Lower leg skin (tissue), 4 donors: Measurements from ENCODE around the gene MELTF. TPM values are rescaled to one million over a fixed set of nuclear protein-coding genes. Genes with fewer than 3 reads are reported as not detected.

Experiments
- DNase-seq, 2 donors: peaks; one replicate each; pipeline ENCODE4 v3.0.0-alpha.2; 2019; ENCODE audit warnings: low spot score in 2 of 2
- H3K4me3 ChIP-seq: fragments of 200-600 bp; sonication (generic); 2 replicates; pipeline ENCODE4 v1.5.1; 2017; ENCODE audit warnings: mild to moderate bottlenecking, low read depth; ENCODE audit not compliant: poor library complexity, severe bottlenecking
- POLR2A ChIP-seq, 2 donors: fragments of 450-650 bp; IDR thresholded peaks; one replicate each; pipeline ENCODE4 v1.6.1; 2016 to 2017; ENCODE audit warnings: antibody characterized with exemption in 2 of 2, mild to moderate bottlenecking in 1 of 2, moderate library complexity in 1 of 2
- WGBS, 2 donors: methylation state at CpG; one replicate each; pipeline ENCODE4 v1.1.5; 2018; 5-methylcytosine and 5-hydroxymethylcytosine counted together
- intact Hi-C: fragments of 100-400 bp; cut with DNase I; formaldehyde crosslinking; loops from one replicate; pipeline ENCODE4 v1.15.0; 2023; ENCODE audit warnings: low total_unique reads
- total RNA-seq, 4 donors: library from RNA; depleted of rRNA; stranded (reverse); fragments of >200 nt; gene quantifications; one replicate each; pipeline ENCODE4 v1.1.0, GENCODE V29; 2016
- TF ChIP-seq, protein P1 (sequence below), 3 donors: fragments of 450-650 bp; IDR thresholded peaks; one replicate each; pipeline ENCODE4 v1.5.1; 2016; ENCODE audit warnings: antibody characterized with exemption in 3 of 3, mild to moderate bottlenecking in 3 of 3, moderate library complexity in 2 of 3

The MELTF gene
- total RNA-seq, 4 donors from 2014 or later: 6.4 to 57.2 (median 35.7) TPM

DNA sequence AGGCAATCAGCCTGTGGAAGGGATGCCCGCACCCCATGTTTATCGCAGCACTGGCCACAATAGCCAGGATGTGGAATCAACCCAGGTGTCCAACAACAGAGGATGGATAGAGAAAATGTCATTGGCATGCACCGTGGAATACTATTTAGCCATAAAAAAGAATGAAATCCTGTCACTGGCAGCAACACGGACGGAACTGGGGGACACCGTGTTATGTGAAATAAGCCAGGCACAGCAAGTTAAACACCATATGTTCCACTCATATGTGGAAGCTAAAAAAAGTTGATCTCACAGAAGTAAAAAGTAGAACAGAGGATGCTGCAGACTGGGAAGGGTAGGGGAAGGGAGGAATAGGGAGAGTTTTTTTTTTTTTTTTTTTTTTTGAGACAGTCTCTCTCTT is 15.6 kb downstream of the MELTF start:
- H3K4me3 ChIP-seq: no peak overlapping the region
- no peak for DNase-seq
- intact Hi-C loops: no loop called here
- WGBS, 2 donors: 94 to 96% methylated on average over 6 of the region's 6 CpGs
- TF ChIP-seq POLR2A (IDR thresholded peaks at IDR 0.05): no peak
- TF ChIP-seq, protein P1, sequence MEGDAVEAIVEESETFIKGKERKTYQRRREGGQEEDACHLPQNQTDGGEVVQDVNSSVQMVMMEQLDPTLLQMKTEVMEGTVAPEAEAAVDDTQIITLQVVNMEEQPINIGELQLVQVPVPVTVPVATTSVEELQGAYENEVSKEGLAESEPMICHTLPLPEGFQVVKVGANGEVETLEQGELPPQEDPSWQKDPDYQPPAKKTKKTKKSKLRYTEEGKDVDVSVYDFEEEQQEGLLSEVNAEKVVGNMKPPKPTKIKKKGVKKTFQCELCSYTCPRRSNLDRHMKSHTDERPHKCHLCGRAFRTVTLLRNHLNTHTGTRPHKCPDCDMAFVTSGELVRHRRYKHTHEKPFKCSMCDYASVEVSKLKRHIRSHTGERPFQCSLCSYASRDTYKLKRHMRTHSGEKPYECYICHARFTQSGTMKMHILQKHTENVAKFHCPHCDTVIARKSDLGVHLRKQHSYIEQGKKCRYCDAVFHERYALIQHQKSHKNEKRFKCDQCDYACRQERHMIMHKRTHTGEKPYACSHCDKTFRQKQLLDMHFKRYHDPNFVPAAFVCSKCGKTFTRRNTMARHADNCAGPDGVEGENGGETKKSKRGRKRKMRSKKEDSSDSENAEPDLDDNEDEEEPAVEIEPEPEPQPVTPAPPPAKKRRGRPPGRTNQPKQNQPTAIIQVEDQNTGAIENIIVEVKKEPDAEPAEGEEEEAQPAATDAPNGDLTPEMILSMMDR (IDR thresholded peaks at IDR 0.05): no peak

GRCh38 chr3:197012540-197012883 is 17.1 kb downstream of the MELTF start:
- no peak for DNase-seq
- intact Hi-C loops: no loop called here
- no peak overlapping the region for H3K4me3 ChIP-seq
- 87 to 92% methylated on average over 7 of the region's 7 CpGs for WGBS, 2 donors
- no peak for TF ChIP-seq POLR2A (IDR thresholded peaks at IDR 0.05)

DNA sequence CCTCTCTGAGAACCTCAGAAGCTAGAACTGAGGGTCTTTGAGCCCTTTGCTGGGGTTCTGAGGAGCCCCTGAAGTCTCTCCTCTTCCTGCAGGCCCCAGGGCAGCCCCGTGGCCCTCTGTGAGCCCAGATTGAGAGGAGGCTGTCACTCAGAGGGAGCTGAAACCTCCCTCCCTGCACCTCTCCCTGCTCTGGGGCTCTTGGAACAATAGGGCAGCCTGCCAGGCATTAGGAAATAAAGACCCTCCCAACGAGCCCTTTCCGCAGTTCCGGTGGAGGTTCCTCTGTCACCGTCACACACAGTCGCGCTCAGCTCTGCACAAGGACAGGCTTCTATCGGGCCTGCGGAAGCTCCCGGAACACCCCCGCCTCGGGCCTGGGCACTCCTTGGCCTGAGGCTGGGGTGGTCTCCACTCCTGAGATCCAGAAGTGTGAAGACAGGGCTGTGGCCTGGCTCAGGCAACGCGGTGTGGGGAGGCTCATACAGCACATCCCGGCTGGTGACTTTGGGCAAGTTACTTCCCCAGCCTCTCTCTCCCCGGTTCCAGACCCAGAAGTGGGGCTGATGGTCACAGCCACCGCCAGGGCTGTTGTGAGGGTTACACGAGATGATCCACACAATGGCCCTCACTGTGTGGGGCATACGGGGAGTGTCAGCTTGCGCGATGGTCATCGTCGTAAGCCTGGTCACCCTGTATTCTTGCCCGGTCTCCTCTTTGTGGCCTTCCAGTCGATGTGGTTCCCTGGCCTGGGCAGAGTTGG is 17.7 kb downstream of the MELTF start:
- no peak for TF ChIP-seq POLR2A (IDR thresholded peaks at IDR 0.05)
- TF ChIP-seq, protein P1 (IDR thresholded peaks at IDR 0.05): no peak
- intact Hi-C loops: no loop called here
- 84 to 89% methylated on average over 24 to 25 of the region's 25 CpGs for WGBS, 2 donors
- DNase-seq: no peak
- H3K4me3 ChIP-seq: no peak overlapping the region

GRCh38 chr3:197010556-197011351 is 18.9 kb downstream of the MELTF start:
- no peak for DNase-seq
- 74 to 78% methylated on average over 19 to 30 of the region's 30 CpGs for WGBS, 2 donors
- no peak for TF ChIP-seq POLR2A (IDR thresholded peaks at IDR 0.05)
- TF ChIP-seq, protein P1 (IDR thresholded peaks at IDR 0.05): no peak
- no peak overlapping the region for H3K4me3 ChIP-seq
- intact Hi-C loops: no loop called here

DNA sequence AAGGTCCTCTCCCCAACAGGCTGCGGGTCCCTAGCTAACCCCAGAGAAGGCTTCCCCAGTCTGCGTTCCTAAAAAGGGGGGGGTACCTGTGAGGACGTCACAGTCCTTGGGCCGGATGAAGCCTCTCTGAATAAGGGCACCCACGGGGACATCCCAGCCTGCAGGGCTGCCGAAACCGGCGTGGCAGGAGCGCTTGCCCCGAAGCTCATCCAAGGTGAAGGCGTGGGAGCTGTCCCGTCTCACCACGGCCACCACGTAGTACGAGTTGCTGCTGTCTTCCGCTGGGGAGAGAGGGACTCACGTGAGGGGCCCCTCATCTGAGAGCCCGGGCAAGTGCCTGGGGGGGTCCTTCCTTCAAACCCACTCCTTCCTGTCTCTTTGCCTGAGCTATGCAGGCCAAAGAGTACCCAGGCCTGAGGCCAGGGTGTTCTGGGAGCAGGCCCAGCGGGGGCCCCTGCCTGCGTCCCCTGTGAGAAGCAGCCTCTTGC is 20.0 kb downstream of the MELTF start:
- intact Hi-C loops: loop anchor here (10.0 kb wide), 1 partner anchor 175 kb away; no protein-coding TSS in a partner anchor
- TF ChIP-seq, protein P1 (IDR thresholded peaks at IDR 0.05): no peak
- no peak for TF ChIP-seq POLR2A (IDR thresholded peaks at IDR 0.05)
- H3K4me3 ChIP-seq: no peak overlapping the region
- WGBS, 2 donors: 74 to 80% methylated on average over 17 to 20 of the region's 20 CpGs
- DNase-seq: no peak
